Measurements from ENCODE around the gene DET1. TPM values are rescaled to one million over a fixed set of nuclear protein-coding genes. Genes with fewer than 3 reads are reported as not detected.
"Not testable (repeated sequence)": the region's sequence is repeated elsewhere in the genome, so short reads cannot be mapped to it uniquely, and the experiment has no call there.

Gene DET1
- total and polyA plus RNA-seq, 11 donors, result 3.2 to 12.4 (median 7.2) TPM

- H3K36me3 ChIP-seq, result peaks cover 0 to 73% (median 62%) of the 10 kb centered on the region in 9 donors
- no peak for TF ChIP-seq POLR2A (IDR thresholded peaks at IDR 0.05)
- no peak for TF ChIP-seq CTCF (IDR thresholded peaks at IDR 0.05)
- intact Hi-C loops (cut with DNase I), result loop anchor here in 3 of 10 donors (10.0 kb wide), 1 partner anchor 363 kb away; no protein-coding TSS in a partner anchor
Observed at GRCh38 chr15:88472225-88472624, 74.3 kb downstream of the DET1 start.

GRCh38 chr15:88470625-88471372 lies 75.7 kb downstream of the DET1 start:
- no peak overlapping the region for H3K27ac ChIP-seq
- H3K9me3 ChIP-seq, result no peaks in the 10 kb centered on the region
- 91 to 95% (median 93%) methylated on average over 6 of the region's 6 CpGs for WGBS, 4 donors
- peaks cover 6 to 30% (median 19%) of the 10 kb centered on the region in 12 donors for H3K4me1 ChIP-seq
- ATAC-seq, result no peak
- H3K4me3 ChIP-seq, result no peak overlapping the region
- no peak for TF ChIP-seq POLR2A (IDR thresholded peaks at IDR 0.05)
- no peak for TF ChIP-seq CTCF (IDR thresholded peaks at IDR 0.05)
- no peak for DNase-seq
- no peaks in the 10 kb centered on the region for H3K27me3 ChIP-seq
- peaks cover 0 to 59% (median 48%) of the 10 kb centered on the region in 9 donors for H3K36me3 ChIP-seq
- intact Hi-C loops (cut with DNase I), result loop anchor here in 3 of 10 donors (10.0 kb wide), 1 partner anchor 364 kb away; no protein-coding TSS in a partner anchor

More at GRCh38 chr15:88472225-88472624, 74.3 kb downstream of the DET1 start:
- Histone ChIP-seq H3K27me3 (no peaks in the 10 kb centered on the region), H3K27ac (no peak overlapping the region), H3K4me1 (peaks cover 0 to 21% (median 13%) of the 10 kb centered on the region in 12 donors), H3K9me3 (no peaks in the 10 kb centered on the region), H3K4me3 (no peak overlapping the region)
- 85 to 91% (median 90%) methylated on average over 4 of the region's 4 CpGs for WGBS, 4 donors
- DNase-seq (no peak), ATAC-seq (no peak)

GRCh38 chr15:88469321-88469720 lies 77.2 kb downstream of the DET1 start:
- 78 to 92% (median 89%) methylated on average over 2 of the region's 2 CpGs for WGBS, 4 donors
- DNase-seq (no peak), ATAC-seq (no peak)
- no peaks in the 10 kb centered on the region for H3K27me3 ChIP-seq
- intact Hi-C loops (cut with DNase I), result loop anchor here in 1 of 10 donors (5.0 kb wide), 1 partner anchor 153 kb away; the partner anchor contains the start of gene AEN
- TF ChIP-seq POLR2A (IDR thresholded peaks at IDR 0.05), result no peak
- TF ChIP-seq CTCF (IDR thresholded peaks at IDR 0.05), result no peak
- H3K4me1 ChIP-seq, result peaks cover 6 to 37% (median 23%) of the 10 kb centered on the region in 12 donors
- H3K9me3 ChIP-seq, result no peaks in the 10 kb centered on the region
- H3K27ac ChIP-seq, result no peak overlapping the region
- no peak overlapping the region for H3K4me3 ChIP-seq
- H3K36me3 ChIP-seq, result peaks cover 0 to 56% (median 46%) of the 10 kb centered on the region in 9 donors

- H3K4me1 ChIP-seq, result peaks cover 6 to 37% (median 24%) of the 10 kb centered on the region in 12 donors
- peaks cover 0 to 55% (median 46%) of the 10 kb centered on the region in 9 donors for H3K36me3 ChIP-seq
- H3K27ac ChIP-seq, H3K9me3 ChIP-seq, H3K27me3 ChIP-seq, DNase-seq, ATAC-seq: not testable (repeated sequence)
- peak overlapping the region in 8 of 12 donors; percentile 65 to 99 (median 82) for H3K4me3 ChIP-seq
- 93 to 96% (median 94%) methylated on average over 10 of the region's 10 CpGs for WGBS, 4 donors
- intact Hi-C loops (cut with DNase I), result loop anchor here in 1 of 10 donors (5.0 kb wide), 1 partner anchor 154 kb away; the partner anchor contains the start of gene AEN
Observed at GRCh38 chr15:88468721-88469120, 77.8 kb downstream of the DET1 start.

All from heart left ventricle (tissue), 16 donors.